H1 (cell line): Measurements from ENCODE around the gene CCDC86. TPM values are rescaled to one million over a fixed set of nuclear protein-coding genes. Genes with fewer than 3 reads are reported as not detected.

ENCODE experiments used
- BACH1 ChIP-seq: IDR thresholded peaks from 2 replicates; pipeline ENCODE4 v1.6.1; 2012; ENCODE audit warnings: low read length, improper control_type of control experiment
- POU5F1 ChIP-seq: IDR thresholded peaks from 2 replicates; pipeline ENCODE4 v1.6.1; 2011; ENCODE audit warnings: low read depth, mild to moderate bottlenecking, low read length, moderate library complexity
- polyA plus RNA-seq, 7 experiments: library from polyadenylated mRNA; depleted of rRNA in 3 of 7; stranded (reverse) in 5 of 7; unstranded in 2 of 7; fragments of >200 nt in 5 of 7; fragments of 200-250 nt in 2 of 7; gene quantifications; 1 replicate in 5 of 7; 2 replicates in 1 of 7; 4 replicates in 1 of 7; pipeline versions ENCODE4 v1.2.1 to v1.2.3, GENCODE V29; 2011 to 2013; ENCODE audit warnings: missing spikeins in 2 of 7, mixed read lengths in 2 of 7
- total RNA-seq: library from RNA; stranded (reverse); fragmentation: NEBNext Ultra II Directional; extraction: Animal tissue kit (Norgen Biotek cat#: 25700); gene quantifications from 2 replicates; pipeline ENCODE4 v1.2.1, GENCODE V29; 2021

The CCDC86 gene
- total and polyA plus RNA-seq, 2 of the 8 experiments (the other 6 are each of a cell fraction or from before 2014, with no cell fraction given): 37.7 to 76.4 TPM

DNA sequence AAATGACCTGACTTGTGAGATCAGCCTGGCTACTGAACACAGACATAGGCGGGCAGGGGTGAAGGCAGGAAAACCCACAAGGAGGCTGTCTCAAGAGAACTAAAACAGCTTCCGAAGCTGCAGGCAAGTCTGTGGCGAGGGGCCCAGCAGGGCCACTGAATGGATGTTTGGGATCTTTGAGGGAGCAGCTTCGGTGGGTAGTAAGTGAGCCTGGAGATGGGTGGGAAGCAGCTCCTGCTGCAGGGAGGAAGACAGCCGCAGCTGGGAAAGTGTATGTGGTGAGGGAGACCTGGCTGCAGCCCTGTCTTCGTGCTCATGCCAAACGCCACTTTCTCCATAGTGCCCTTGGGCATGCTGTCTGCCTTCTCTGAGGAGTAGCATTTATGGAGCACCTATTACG is 3.4 kb downstream of the CCDC86 start (continued):
- TF ChIP-seq BACH1: no peak
- no peak for TF ChIP-seq POU5F1
- TF ChIP-seq, all 59 proteins: peak for 0
